ENCODE results near the gene HS1BP3.

DNA sequence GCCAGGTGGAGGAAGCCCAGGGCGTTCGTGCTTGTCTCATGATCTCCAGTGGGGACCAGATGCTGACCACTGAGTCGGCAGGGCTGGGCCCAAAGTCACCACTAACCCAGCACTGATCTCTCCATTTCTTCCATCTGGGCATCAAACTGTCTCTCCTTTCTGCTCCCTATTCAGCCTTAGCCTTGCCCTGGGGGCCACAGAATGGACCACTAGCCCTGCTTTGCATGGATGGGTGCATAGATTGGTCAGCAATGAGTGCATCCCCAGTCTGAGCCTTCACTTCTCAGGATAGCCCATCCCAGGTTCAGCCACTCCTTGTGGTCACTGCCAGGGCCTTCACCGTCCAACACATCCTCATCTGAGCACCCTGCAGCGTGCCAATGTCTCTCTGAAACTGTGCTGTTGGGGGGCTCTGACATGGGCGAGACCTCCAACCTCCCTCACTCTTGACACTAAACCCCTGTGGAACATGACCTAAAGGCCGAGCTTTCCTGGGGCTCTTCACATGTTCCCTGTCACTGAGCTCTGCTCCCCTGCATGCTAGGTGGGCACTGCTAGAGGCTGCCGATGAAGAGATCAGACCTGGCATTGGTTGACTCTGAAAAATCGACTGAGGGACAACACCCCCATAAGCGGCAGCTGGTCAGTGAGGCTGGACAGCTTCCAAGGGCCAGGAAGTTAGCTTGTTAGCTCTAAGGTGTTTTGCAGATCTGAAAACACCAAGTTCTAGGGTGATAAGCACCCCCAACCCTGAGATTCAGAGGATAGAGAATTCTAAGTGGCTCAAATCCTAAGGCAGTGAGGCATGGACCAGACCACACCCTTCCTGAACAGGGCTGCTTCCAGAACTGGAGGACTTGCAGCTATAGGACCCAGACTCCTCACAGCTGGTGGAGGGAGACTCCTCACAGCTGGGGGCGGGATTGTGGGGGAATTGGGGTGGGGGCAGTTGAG is 61.7 kb downstream of the HS1BP3 start:
- TF ChIP-seq CTCF (conservative IDR thresholded peaks at IDR 0.05; ENCODE audit: low read depth, low read length) (no peak), EZH2 (IDR thresholded peaks at IDR 0.05; ENCODE audit: low read length, unreplicated experiment) (no peak), EZH2phosphoT487 (IDR thresholded peaks at IDR 0.05; ENCODE audit: borderline replicate concordance, low read length) (no peak)

Measured in PC-3 (cell line).